Mesothelial cell of epicardium (in vitro differentiated cells): ENCODE measurements around the gene BFSP2. TPM values are rescaled to one million over a fixed set of nuclear protein-coding genes. Genes with fewer than 3 reads are reported as not detected.

Experiments used
- DNase-seq, 2 experiments: peaks; one replicate each; pipeline ENCODE4 v3.0.0; 2021; ENCODE audit warnings: low spot score in 2 of 2; ENCODE audit not compliant: unreplicated experiment in 2 of 2
- H3K27ac Mint-ChIP-seq: 2 replicates; pipeline ENCODE4 v1.8.0; 2021; ENCODE audit warnings: mixed read lengths
- H3K27me3 Mint-ChIP-seq: 2 replicates; pipeline ENCODE4 v1.8.0; 2021; ENCODE audit warnings: low read depth, mixed read lengths
- H3K36me3 Mint-ChIP-seq: 2 replicates; pipeline ENCODE4 v1.8.0; 2021; ENCODE audit warnings: mixed read lengths
- H3K4me1 Mint-ChIP-seq: 2 replicates; pipeline ENCODE4 v1.8.0; 2021; ENCODE audit warnings: mixed read lengths
- H3K4me3 Mint-ChIP-seq: 2 replicates; pipeline ENCODE4 v1.8.0; 2021; ENCODE audit warnings: mild to moderate bottlenecking, moderate library complexity, mixed read lengths
- H3K9me3 Mint-ChIP-seq: 2 replicates; pipeline ENCODE4 v1.8.0; 2021; ENCODE audit warnings: mixed read lengths
- CTCF ChIP-seq: fragments of 200-600 bp; sonication (generic); IDR thresholded peaks from one replicate; pipeline ENCODE4 v1.5.0; 2021; ENCODE audit warnings: antibody characterized with exemption; ENCODE audit not compliant: unreplicated experiment
- total RNA-seq: library from RNA; stranded (reverse); gene quantifications from 3 replicates; pipeline ENCODE4 v1.2.1, GENCODE V29; 2021

Gene BFSP2
- total RNA-seq, 1 donor from 2014 or later: not detected

GRCh38 chr3:133425898-133426297 lies 26.0 kb downstream of the BFSP2 start:
- H3K4me1 Mint-ChIP-seq: peaks cover 11% of the 10 kb centered on the region

GRCh38 chr3:133426721-133427120 lies 26.9 kb downstream of the BFSP2 start:
- no peaks in the 10 kb centered on the region for H3K9me3 Mint-ChIP-seq

More at GRCh38 chr3:133425898-133426297, 26.0 kb downstream of the BFSP2 start:
- Mint-ChIP-seq H3K36me3 (no peaks in the 10 kb centered on the region), H3K27ac (no peak overlapping the region), H3K4me3 (no peak overlapping the region), H3K27me3 (no peaks in the 10 kb centered on the region), H3K9me3 (no peaks in the 10 kb centered on the region)
- DNase-seq: no peak
- TF ChIP-seq CTCF: no peak

GRCh38 chr3:133428552-133428951 lies 28.7 kb downstream of the BFSP2 start:
- DNase-seq: no peak
- no peaks in the 10 kb centered on the region for H3K36me3 Mint-ChIP-seq
- no peaks in the 10 kb centered on the region for H3K9me3 Mint-ChIP-seq
- no peak overlapping the region for H3K4me3 Mint-ChIP-seq
- TF ChIP-seq CTCF: no peak
- H3K27me3 Mint-ChIP-seq: no peaks in the 10 kb centered on the region
- H3K27ac Mint-ChIP-seq: no peak overlapping the region
- peaks cover 10% of the 10 kb centered on the region for H3K4me1 Mint-ChIP-seq

More at GRCh38 chr3:133426721-133427120, 26.9 kb downstream of the BFSP2 start:
- Mint-ChIP-seq H3K4me3 (no peak overlapping the region), H3K4me1 (peaks cover 11% of the 10 kb centered on the region), H3K27ac (no peak overlapping the region), H3K36me3 (no peaks in the 10 kb centered on the region), H3K27me3 (no peaks in the 10 kb centered on the region)
- no peak for TF ChIP-seq CTCF
- no peak for DNase-seq

- DNase-seq: no peak
- Mint-ChIP-seq H3K27me3 (no peaks in the 10 kb centered on the region), H3K9me3 (no peaks in the 10 kb centered on the region), H3K27ac (no peak overlapping the region), H3K4me1 (peaks cover 6% of the 10 kb centered on the region), H3K36me3 (no peaks in the 10 kb centered on the region), H3K4me3 (no peak overlapping the region)
- TF ChIP-seq CTCF: no peak
Measured at GRCh38 chr3:133429063-133429462, 29.2 kb downstream of the BFSP2 start.

GRCh38 chr3:133439563-133439962 lies 39.7 kb downstream of the BFSP2 start:
- Mint-ChIP-seq H3K4me3 (no peak overlapping the region), H3K9me3 (peaks cover 8% of the 10 kb centered on the region), H3K36me3 (peaks cover 3% of the 10 kb centered on the region), H3K27ac (no peak overlapping the region), H3K4me1 (peaks cover 7% of the 10 kb centered on the region), H3K27me3 (no peaks in the 10 kb centered on the region)
- no peak for DNase-seq
- TF ChIP-seq CTCF: no peak

- H3K4me1 Mint-ChIP-seq: peaks cover 7% of the 10 kb centered on the region
- DNase-seq: no peak
- H3K9me3 Mint-ChIP-seq: peaks cover 8% of the 10 kb centered on the region
- no peak overlapping the region for H3K4me3 Mint-ChIP-seq
- H3K27ac Mint-ChIP-seq: no peak overlapping the region
- TF ChIP-seq CTCF: no peak
- peaks cover 3% of the 10 kb centered on the region for H3K36me3 Mint-ChIP-seq
- H3K27me3 Mint-ChIP-seq: no peaks in the 10 kb centered on the region
Measured at GRCh38 chr3:133440652-133441051, 40.8 kb downstream of the BFSP2 start.
